HepG2 (cell line): Measurements from ENCODE around the gene DNAJB11. TPM values are rescaled to one million over a fixed set of nuclear protein-coding genes. Genes with fewer than 3 reads are reported as not detected.

Source experiments
- CBFB ChIP-seq: sonication (generic); formaldehyde crosslinking; IDR thresholded peaks from 2 replicates; pipeline ENCODE4 v1.4.0; 2020; ENCODE audit warnings: missing genetic modification reagents
- GFI1 ChIP-seq: sonication (generic); formaldehyde crosslinking; IDR thresholded peaks from 2 replicates; pipeline ENCODE4 v1.5.0; 2020; ENCODE audit warnings: missing genetic modification reagents, mild to moderate bottlenecking, borderline replicate concordance
- HNF1B ChIP-seq: sonication (generic); formaldehyde crosslinking; IDR thresholded peaks from 2 replicates; pipeline ENCODE4 v1.5.1; 2020; ENCODE audit warnings: mild to moderate bottlenecking, moderate library complexity, missing genetic modification reagents
- IRX3 ChIP-seq: sonication (generic); formaldehyde crosslinking; IDR thresholded peaks from 2 replicates; pipeline ENCODE4 v1.8.1; 2023; ENCODE audit warnings: mild to moderate bottlenecking, low read depth, missing genetic modification reagents, borderline replicate concordance
- MEIS2 ChIP-seq: sonication (generic); formaldehyde crosslinking; IDR thresholded peaks from 2 replicates; pipeline ENCODE4 v1.9.0; 2021; ENCODE audit warnings: mild to moderate bottlenecking, missing genetic modification reagents
- MYC ChIP-seq: sonication (generic); formaldehyde crosslinking; IDR thresholded peaks from 2 replicates; pipeline ENCODE4 v1.9.0; 2021; ENCODE audit warnings: missing genetic modification reagents, borderline replicate concordance
- PHF20 ChIP-seq: sonication (generic); formaldehyde crosslinking; IDR thresholded peaks from 2 replicates; pipeline ENCODE4 v1.5.0; 2020; ENCODE audit warnings: mild to moderate bottlenecking, missing genetic modification reagents
- POLR2G ChIP-seq: fragments of 200-400 bp; formaldehyde crosslinking; IDR thresholded peaks from 2 replicates; pipeline ENCODE4 v1.6.1; 2018; ENCODE audit warnings: mild to moderate bottlenecking, low read depth, low read length, moderate library complexity
- SCMH1 ChIP-seq: sonication (generic); formaldehyde crosslinking; IDR thresholded peaks from 2 replicates; pipeline ENCODE4 v1.9.0; 2021; ENCODE audit warnings: missing genetic modification reagents, mild to moderate bottlenecking, borderline replicate concordance
- SYNCRIP ChIP-seq: fragments of 200-400 bp; formaldehyde crosslinking; IDR thresholded peaks from 2 replicates; pipeline ENCODE4 v1.6.1; 2018; ENCODE audit warnings: mild to moderate bottlenecking, low read depth, low read length; ENCODE audit not compliant: insufficient read depth
- TOPORS ChIP-seq: sonication (generic); formaldehyde crosslinking; IDR thresholded peaks from 2 replicates; pipeline ENCODE4 v1.8.0; 2023; ENCODE audit warnings: mild to moderate bottlenecking, missing genetic modification reagents
- U2AF1 ChIP-seq: fragments of 200-400 bp; formaldehyde crosslinking; optimal IDR thresholded peaks from 2 replicates; pipeline ENCODE3; 2017; ENCODE audit warnings: mild to moderate bottlenecking, low read depth, low read length
- ZNF121 ChIP-seq: sonication (generic); formaldehyde crosslinking; IDR thresholded peaks from 2 replicates; pipeline ENCODE4 v1.5.0; 2020; ENCODE audit warnings: mild to moderate bottlenecking, missing genetic modification reagents
- ZNF20 ChIP-seq: sonication (generic); formaldehyde crosslinking; IDR thresholded peaks from 2 replicates; pipeline ENCODE4 v1.4.0; 2020; ENCODE audit warnings: mild to moderate bottlenecking, moderate library complexity, missing genetic modification reagents
- ZNF207 ChIP-seq: fragments of 450-650 bp; IDR thresholded peaks from 2 replicates; pipeline ENCODE4 v1.6.1; 2016; ENCODE audit warnings: antibody characterized with exemption, borderline replicate concordance
- ZNF251 ChIP-seq: sonication (generic); formaldehyde crosslinking; IDR thresholded peaks from 2 replicates; pipeline ENCODE4 v1.9.0; 2021; ENCODE audit warnings: mild to moderate bottlenecking, missing genetic modification reagents
- ZNF274 ChIP-seq: sonication (generic); formaldehyde crosslinking; IDR thresholded peaks from 2 replicates; pipeline ENCODE4 v1.5.1; 2020; ENCODE audit warnings: mild to moderate bottlenecking, missing genetic modification reagents
- ZNF33A ChIP-seq: sonication (generic); formaldehyde crosslinking; IDR thresholded peaks from 2 replicates; pipeline ENCODE4 v1.5.1; 2020; ENCODE audit warnings: missing genetic modification reagents, mild to moderate bottlenecking, moderate library complexity, borderline replicate concordance
- ZNF33B ChIP-seq: sonication (generic); formaldehyde crosslinking; IDR thresholded peaks from 2 replicates; pipeline ENCODE4 v1.5.1; 2020; ENCODE audit warnings: mild to moderate bottlenecking, missing genetic modification reagents
- ZNF383 ChIP-seq: sonication (generic); formaldehyde crosslinking; IDR thresholded peaks from 2 replicates; pipeline ENCODE4 v1.4.0; 2020; ENCODE audit warnings: missing genetic modification reagents, mild to moderate bottlenecking, borderline replicate concordance
- ZNF510 ChIP-seq: sonication (generic); formaldehyde crosslinking; IDR thresholded peaks from 2 replicates; pipeline ENCODE4 v1.4.0; 2020; ENCODE audit warnings: low read depth, mild to moderate bottlenecking, missing genetic modification reagents
- ZNF550 ChIP-seq: sonication (generic); formaldehyde crosslinking; IDR thresholded peaks from 2 replicates; pipeline ENCODE4 v1.4.0; 2020; ENCODE audit warnings: mild to moderate bottlenecking, missing genetic modification reagents, borderline replicate concordance
- ZNF589 ChIP-seq: sonication (generic); formaldehyde crosslinking; conservative IDR thresholded peaks from 2 replicates; pipeline ENCODE4 v1.8.0; 2022; ENCODE audit warnings: mild to moderate bottlenecking, moderate library complexity, missing genetic modification reagents
- ZNF605 ChIP-seq: sonication (generic); formaldehyde crosslinking; IDR thresholded peaks from 2 replicates; pipeline ENCODE4 v1.8.0; 2022; ENCODE audit warnings: mild to moderate bottlenecking, missing genetic modification reagents
- ZNF672 ChIP-seq: sonication (generic); formaldehyde crosslinking; IDR thresholded peaks from 2 replicates; pipeline ENCODE4 v1.8.1; 2022; ENCODE audit warnings: missing genetic modification reagents
- ZNF777 ChIP-seq: sonication (generic); formaldehyde crosslinking; IDR thresholded peaks from 2 replicates; pipeline ENCODE4 v1.4.0; 2020; ENCODE audit warnings: missing genetic modification reagents
- polyA plus RNA-seq, 8 experiments: library from polyadenylated mRNA; depleted of rRNA in 3 of 8; stranded (reverse) in 7 of 8; unstranded in 1 of 8; fragments of >200 nt; fragmentation: Illumina TruSeq in 4 of 8; extraction: Trizol in 4 of 8; gene quantifications; 2 replicates each; pipeline versions ENCODE4 v1.2.1 to v1.2.3, GENCODE V29; 2011 to 2016; ENCODE audit warnings: low read depth in 4 of 8, missing spikeins in 1 of 8, mixed read lengths in 1 of 8; ENCODE audit not compliant: insufficient read depth in 1 of 8
- total RNA-seq, 5 experiments: library from RNA; depleted of rRNA; stranded (reverse); fragments of >200 nt; fragmentation: Illumina TruSeq; extraction: Trizol; gene quantifications; 2 replicates each; pipeline ENCODE4 v1.2.3, GENCODE V29; 2016; ENCODE audit warnings: low read depth in 1 of 5
- TF ChIP-seq, protein P1 (sequence below): sonication (generic); formaldehyde crosslinking; IDR thresholded peaks from 2 replicates; pipeline ENCODE4 v1.4.0; 2020; ENCODE audit warnings: missing genetic modification reagents
- TF ChIP-seq, protein P2 (sequence below): sonication (generic); formaldehyde crosslinking; IDR thresholded peaks from 2 replicates; pipeline ENCODE4 v1.8.1; 2023; ENCODE audit warnings: mild to moderate bottlenecking, moderate library complexity, missing genetic modification reagents

The DNAJB11 gene
- total and polyA plus RNA-seq, 2 of the 13 experiments (the other 11 are each of a cell fraction or from before 2014, with no cell fraction given), result 41.0 to 132 TPM

DNA sequence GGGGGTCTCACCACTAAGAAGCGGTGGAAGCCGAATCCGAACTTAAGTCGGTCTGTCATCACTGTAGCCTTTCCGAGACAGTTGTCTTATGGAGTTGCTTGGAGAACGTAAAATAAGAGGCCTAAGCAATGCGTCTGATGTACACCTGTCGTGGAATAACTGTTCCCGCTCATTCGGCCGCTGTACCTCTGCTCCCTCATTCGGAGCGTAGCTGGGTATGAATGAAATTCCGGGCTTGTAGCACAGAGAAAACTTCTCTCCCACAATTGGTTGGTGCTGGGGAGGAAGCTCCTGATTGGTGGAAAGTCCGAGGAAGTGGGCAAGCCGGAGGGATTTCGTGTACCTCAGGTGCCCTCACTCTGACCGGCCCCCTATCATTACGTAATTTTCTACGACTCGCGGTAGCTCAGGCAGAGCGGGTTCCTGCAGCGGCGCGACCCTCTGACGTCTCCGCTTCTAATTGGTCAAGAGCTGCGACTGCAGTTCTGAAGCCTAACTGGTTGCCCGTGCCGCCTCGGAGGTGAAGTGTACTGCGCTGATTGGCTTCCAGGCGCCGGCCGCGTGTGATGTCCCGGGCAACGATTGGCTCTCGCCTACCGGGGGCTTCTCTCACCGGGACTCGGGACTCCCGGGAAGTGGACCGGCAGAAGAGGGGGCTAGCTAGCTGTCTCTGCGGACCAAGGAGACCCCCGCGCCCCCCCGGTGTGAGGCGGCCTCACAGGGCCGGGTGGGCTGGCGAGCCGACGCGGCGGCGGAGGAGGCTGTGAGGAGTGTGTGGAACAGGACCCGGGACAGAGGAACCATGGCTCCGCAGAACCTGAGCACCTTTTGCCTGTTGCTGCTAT lies at the start of gene DNAJB11 (continued):
- TF ChIP-seq SYNCRIP, result no peak
- TF ChIP-seq ZNF33B, result no peak
- TF ChIP-seq ZNF510 (CRISPR knock-in tag), result no peak
- TF ChIP-seq CBFB (CRISPR knock-in tag), result no peak
- TF ChIP-seq GFI1 (CRISPR knock-in tag), result no peak
- peak; percentile 90 for TF ChIP-seq POLR2G
- TF ChIP-seq ZNF251 (CRISPR knock-in tag), result no peak
- TF ChIP-seq ZNF33A (CRISPR knock-in tag), result no peak
- TF ChIP-seq ZNF383 (CRISPR knock-in tag), result no peak
- TF ChIP-seq MEIS2 (CRISPR knock-in tag), result peak; percentile 57
- TF ChIP-seq TOPORS (CRISPR knock-in tag), result no peak
- TF ChIP-seq ZNF605 (CRISPR knock-in tag), result peak; percentile 40; the same call in 1 of the 2 replicates
- TF ChIP-seq ZNF207, result no peak
- TF ChIP-seq SCMH1 (CRISPR knock-in tag), result no peak
- TF ChIP-seq ZNF589, result no peak; the same call in 1 of the 2 replicates
- peak; percentile 60; the same call in 1 of the 2 replicates for TF ChIP-seq MYC (CRISPR knock-in tag)
- no peak for TF ChIP-seq ZNF550 (CRISPR knock-in tag)
- no peak for TF ChIP-seq ZNF672 (CRISPR knock-in tag)
- TF ChIP-seq, protein P1, sequence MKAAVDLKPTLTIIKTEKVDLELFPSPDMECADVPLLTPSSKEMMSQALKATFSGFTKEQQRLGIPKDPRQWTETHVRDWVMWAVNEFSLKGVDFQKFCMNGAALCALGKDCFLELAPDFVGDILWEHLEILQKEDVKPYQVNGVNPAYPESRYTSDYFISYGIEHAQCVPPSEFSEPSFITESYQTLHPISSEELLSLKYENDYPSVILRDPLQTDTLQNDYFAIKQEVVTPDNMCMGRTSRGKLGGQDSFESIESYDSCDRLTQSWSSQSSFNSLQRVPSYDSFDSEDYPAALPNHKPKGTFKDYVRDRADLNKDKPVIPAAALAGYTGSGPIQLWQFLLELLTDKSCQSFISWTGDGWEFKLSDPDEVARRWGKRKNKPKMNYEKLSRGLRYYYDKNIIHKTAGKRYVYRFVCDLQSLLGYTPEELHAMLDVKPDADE, result no peak
- no peak for TF ChIP-seq ZNF20
- peak; percentile 94 for TF ChIP-seq PHF20 (CRISPR knock-in tag)
- TF ChIP-seq ZNF777, result no peak
- peak; percentile 47 for TF ChIP-seq U2AF1
- 0 out of 2 replicates have a peak, but pooled peaks have one; percentile 46 for TF ChIP-seq ZNF274 (CRISPR knock-in tag)
- TF ChIP-seq HNF1B (CRISPR knock-in tag), result peak; percentile 35; the same call in 1 of the 2 replicates
- TF ChIP-seq IRX3 (CRISPR knock-in tag), result no peak
- TF ChIP-seq ZNF121, result no peak
- TF ChIP-seq, protein P2, sequence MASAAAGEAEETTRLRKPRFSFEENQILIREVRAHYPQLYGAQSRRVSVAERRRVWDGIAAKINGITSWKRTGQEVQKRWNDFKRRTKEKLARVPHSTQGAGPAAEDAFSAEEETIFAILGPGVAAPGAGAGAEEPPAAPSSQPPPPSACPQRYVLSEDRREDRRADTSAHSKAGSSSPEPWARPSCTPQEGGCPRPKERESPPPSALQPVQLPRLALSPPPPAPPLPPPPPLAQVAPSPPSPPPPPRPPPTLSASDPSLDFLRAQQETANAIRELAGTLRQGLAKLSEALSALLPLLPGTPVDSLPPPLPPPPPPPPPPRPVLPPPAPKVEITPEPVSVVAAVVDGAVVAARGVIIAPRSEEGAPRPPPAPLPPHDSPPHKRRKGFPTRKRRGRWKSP (CRISPR knock-in tag), result no peak
